DLD1 (cell line): Measurements from ENCODE around the gene E2F2.

Experiments used
- in situ Hi-C: cut with HindIII; loops from 2 replicates; pipeline ENCODE4 v1.10.0; 2017; ENCODE audit warnings: low sequenced_read_pairs

The E2F2 gene

DNA sequence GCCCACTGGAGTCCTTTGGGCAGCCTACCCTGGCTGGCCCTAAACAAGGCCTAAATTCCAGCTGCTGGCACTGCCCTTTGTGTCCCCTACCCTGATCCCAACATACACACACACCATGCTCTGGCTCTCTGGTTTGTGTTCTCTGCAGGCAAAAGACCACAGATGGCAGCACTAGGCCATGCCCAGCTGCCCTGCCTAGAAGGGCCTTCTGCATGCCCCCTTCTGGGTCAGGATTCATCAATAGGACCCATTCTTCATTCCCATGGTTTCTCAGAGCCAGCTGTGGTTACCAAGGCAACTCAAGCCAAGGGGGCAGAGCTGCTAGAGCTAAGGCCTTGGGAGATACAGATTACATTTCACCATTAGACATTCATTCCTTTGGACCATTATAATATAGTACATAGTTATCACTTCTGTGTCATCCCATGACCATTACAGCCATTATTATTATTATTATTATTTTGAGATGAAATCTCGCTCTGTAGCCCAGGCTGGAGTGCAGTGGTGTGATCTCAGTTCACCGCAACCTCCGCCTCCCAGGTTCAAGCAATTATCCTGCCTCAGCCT, 64.5 kb downstream of the E2F2 start:
- in situ Hi-C loops: no loop called here

DNA sequence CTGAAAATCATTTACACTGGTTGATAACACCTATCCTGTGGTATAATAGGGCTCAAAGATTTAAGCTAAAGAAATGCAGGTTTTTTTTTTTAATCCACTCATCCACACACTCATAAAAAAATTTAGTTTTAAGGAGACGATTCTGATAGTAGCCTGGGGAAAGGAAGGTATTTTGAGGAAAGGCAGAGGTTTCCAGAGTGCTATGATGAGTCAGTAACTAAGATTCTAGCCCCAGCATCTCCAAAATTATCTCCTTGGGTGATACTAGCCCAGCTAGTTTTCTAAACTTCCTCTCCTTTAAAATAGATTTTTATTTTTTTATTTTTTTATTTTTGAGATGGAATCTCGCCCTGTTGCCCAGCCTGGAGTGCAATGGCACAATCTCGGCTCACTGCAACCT, 67.7 kb downstream of the E2F2 start:
- in situ Hi-C loops: no loop called here

DNA sequence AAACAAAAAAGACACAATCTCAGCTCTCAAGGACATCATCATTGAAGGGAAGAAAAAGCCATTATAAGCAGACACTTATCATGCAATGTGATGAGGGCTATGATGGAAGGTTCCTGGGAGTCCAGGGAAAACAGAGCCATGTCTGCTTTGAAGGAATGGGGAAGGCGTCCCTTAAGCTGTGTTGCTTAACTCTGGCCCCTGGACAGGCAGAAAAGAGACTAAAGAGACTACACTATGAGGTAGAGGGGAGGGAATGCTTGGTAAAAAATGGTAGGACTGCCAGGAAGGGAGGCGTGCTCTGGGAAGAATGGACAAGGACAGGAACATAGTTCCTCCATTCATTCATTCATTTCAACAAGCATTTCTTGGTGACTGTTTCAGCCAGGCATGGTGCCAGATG, 68.3 kb downstream of the E2F2 start:
- in situ Hi-C loops: no loop called here

DNA sequence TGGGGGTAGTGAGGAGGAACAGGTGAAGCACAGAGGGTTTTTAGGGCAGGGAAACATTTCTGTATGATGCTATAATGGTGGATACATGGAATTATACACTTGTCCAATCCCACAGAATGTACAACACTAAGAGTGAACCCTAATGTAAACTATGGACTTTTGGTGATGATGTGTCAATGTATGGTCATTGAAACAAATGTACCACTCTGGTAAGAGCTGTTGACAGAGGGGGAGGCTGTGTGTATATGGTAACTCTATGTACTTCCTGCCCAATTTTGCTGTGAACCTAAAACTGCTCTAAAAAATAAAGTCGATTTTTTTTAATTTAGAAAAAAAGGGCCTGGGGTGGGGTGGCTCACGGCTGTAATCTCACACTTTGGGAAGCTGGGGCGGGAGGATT, 70.0 kb downstream of the E2F2 start:
- in situ Hi-C loops: no loop called here

DNA sequence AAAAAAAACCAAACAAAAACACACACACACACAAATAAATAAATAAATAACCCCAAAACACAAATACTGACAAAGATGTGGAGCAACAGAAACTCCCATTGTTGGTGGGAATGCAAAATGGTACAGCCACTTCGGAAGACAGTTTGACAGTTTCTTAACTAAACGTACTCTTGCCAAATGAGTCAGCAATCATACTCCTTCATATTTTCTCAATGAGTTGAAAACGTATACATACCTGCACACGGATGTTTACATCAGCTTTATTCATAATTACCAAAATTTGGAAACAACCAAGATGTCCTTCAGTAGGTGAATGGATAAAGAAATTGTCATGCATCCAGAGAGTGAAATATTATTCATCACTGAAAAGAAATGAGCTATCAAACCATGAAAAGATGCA, 70.5 kb downstream of the E2F2 start:
- in situ Hi-C loops: no loop called here

DNA sequence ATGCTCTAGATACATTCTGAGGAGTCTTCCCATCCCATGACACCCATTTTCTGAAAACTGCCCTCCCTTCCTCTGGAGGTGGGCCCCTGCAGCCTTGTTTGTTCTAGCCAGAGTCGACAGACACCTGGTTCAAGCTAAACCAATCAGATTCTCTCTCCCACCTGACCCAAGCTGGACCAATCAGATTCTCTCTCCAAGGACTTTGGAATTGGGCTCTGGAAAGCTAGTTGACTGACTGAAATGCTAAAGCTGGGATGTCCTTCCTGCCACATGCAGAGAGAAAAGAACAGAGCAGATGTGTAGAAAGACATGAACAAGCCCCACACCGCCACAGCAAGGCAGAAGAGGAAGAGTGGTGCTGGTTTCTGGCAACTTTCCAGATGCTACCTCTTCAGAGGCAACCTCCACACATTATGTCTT, 71.7 kb downstream of the E2F2 start:
- in situ Hi-C loops: no loop called here
